Activated CD8-positive, alpha-beta memory T cell treated with anti-CD3 and anti-CD28 coated beads, Interleukin-2, amount 10 ng/mL, durations not matched to agents 7 days and 5 days (primary cell): ENCODE results near the gene NME1. TPM values are rescaled to one million over a fixed set of nuclear protein-coding genes. Genes with fewer than 3 reads are reported as not detected.
A peak's percentile ranks its signal among the peaks of the same experiment; 100 is the strongest.
"Not testable (repeated sequence)": the region's sequence is repeated elsewhere in the genome, so short reads cannot be mapped to it uniquely, and the experiment has no call there.

Experiments used
- ATAC-seq: fragments of 150-1000 bp; cut with Tn5 transposase; one replicate; pipeline ENCODE4 v1.10.0; 2021; ENCODE audit warnings: moderate library complexity
- CTCF ChIA-PET: fragments of 350-600 bp; sonication (Branson Sonifier 250); formaldehyde crosslinking; loops from one replicate; lab custom pipeline; 2021; ENCODE audit warnings: antibody characterized with exemption; lab: Charles Lee
- DNase-seq: peaks from one replicate; pipeline ENCODE4 v3.0.0-alpha.2; 2020
- H3K27ac Mint-ChIP-seq: one replicate; pipeline ENCODE4 v1.8.0; 2021; ENCODE audit warnings: mild to moderate bottlenecking, mixed read lengths
- H3K27me3 Mint-ChIP-seq: one replicate; pipeline ENCODE4 v1.8.0; 2021; ENCODE audit warnings: mixed read lengths
- H3K36me3 Mint-ChIP-seq: one replicate; pipeline ENCODE4 v1.8.0; 2021; ENCODE audit warnings: mild to moderate bottlenecking, mixed read lengths
- H3K4me1 Mint-ChIP-seq: one replicate; pipeline ENCODE4 v1.8.0; 2021; ENCODE audit warnings: mixed read lengths
- H3K4me3 Mint-ChIP-seq: one replicate; pipeline ENCODE4 v1.8.0; 2021; ENCODE audit warnings: mild to moderate bottlenecking, moderate library complexity, mixed read lengths
- H3K9me3 Mint-ChIP-seq: one replicate; pipeline ENCODE4 v1.8.0; 2022; ENCODE audit warnings: low read depth, mixed read lengths
- total RNA-seq, 2 experiments: library from RNA; stranded (reverse); gene quantifications; one replicate each; pipeline ENCODE4 v1.2.3, GENCODE V29; 2021

Gene NME1
- total RNA-seq, 2 experiments from 2014 or later = 143 to 248 TPM

- CTCF ChIA-PET = interaction anchor here (1.0 to 4.9 kb wide), 3 partner anchors 10 to 154 kb away, joined by 3 to 78 read pairs (median 15); partner anchors contain the start of genes NME2 and SPAG9
- Mint-ChIP-seq H3K9me3 (no peaks in the 10 kb centered on the region), H3K36me3 (peaks cover 28% of the 10 kb centered on the region), H3K4me3 (peak overlapping the region; percentile 31), H3K27me3 (no peaks in the 10 kb centered on the region), H3K27ac (peak overlapping the region; percentile 13), H3K4me1 (peaks cover 26% of the 10 kb centered on the region)
- no peak for DNase-seq
- ATAC-seq = no peak
These were observed 2.1 kb downstream of the NME1 start for GRCh38 chr17:51155416-51155815.

- H3K4me3 Mint-ChIP-seq = no peak overlapping the region
- no peak overlapping the region for H3K27ac Mint-ChIP-seq
- no peaks in the 10 kb centered on the region for H3K27me3 Mint-ChIP-seq
- peaks cover 54% of the 10 kb centered on the region for H3K36me3 Mint-ChIP-seq
- peaks cover 24% of the 10 kb centered on the region for H3K4me1 Mint-ChIP-seq
- H3K9me3 Mint-ChIP-seq = no peaks in the 10 kb centered on the region
- DNase-seq = no peak
- no peak for ATAC-seq
- CTCF ChIA-PET = no interaction called here
These were observed 6.2 kb downstream of the NME1 start for GRCh38 chr17:51159604-51160003.

GRCh38 chr17:51161541-51161940 lies 8.2 kb downstream of the NME1 start:
- ATAC-seq = no peak
- no peaks in the 10 kb centered on the region for H3K9me3 Mint-ChIP-seq
- CTCF ChIA-PET = interaction anchor here (1.6 kb wide), 1 partner anchor 8 kb away, joined by 8 read pairs; the partner anchor contains the start of gene NME1
- H3K4me3 Mint-ChIP-seq = no peak overlapping the region
- peaks cover 50% of the 10 kb centered on the region for H3K36me3 Mint-ChIP-seq
- no peaks in the 10 kb centered on the region for H3K27me3 Mint-ChIP-seq
- H3K27ac Mint-ChIP-seq = no peak overlapping the region
- no peak for DNase-seq
- peaks cover 26% of the 10 kb centered on the region for H3K4me1 Mint-ChIP-seq

GRCh38 chr17:51164911-51165679 lies 11.7 kb downstream of the NME1 start:
- H3K4me1 Mint-ChIP-seq = peaks cover 37% of the 10 kb centered on the region
- CTCF ChIA-PET = interaction anchor here (0.5 to 2.7 kb wide), 4 partner anchors 10 to 52 kb away, joined by 3 to 15 read pairs (median 8); partner anchors contain the start of gene NME1
- ATAC-seq = no peak
- no peaks in the 10 kb centered on the region for H3K9me3 Mint-ChIP-seq
- no peaks in the 10 kb centered on the region for H3K27me3 Mint-ChIP-seq
- H3K4me3 Mint-ChIP-seq = peak overlapping the region; percentile 97
- peaks cover 49% of the 10 kb centered on the region for H3K36me3 Mint-ChIP-seq
- DNase-seq = no peak
- peak overlapping the region; percentile 99 for H3K27ac Mint-ChIP-seq

GRCh38 chr17:51165680-51166197 lies 12.4 kb downstream of the NME1 start:
- Mint-ChIP-seq H3K9me3 (no peaks in the 10 kb centered on the region), H3K27me3 (no peaks in the 10 kb centered on the region), H3K27ac (peak overlapping the region; percentile 99), H3K4me3 (peak overlapping the region; percentile 97), H3K4me1 (peaks cover 37% of the 10 kb centered on the region), H3K36me3 (peaks cover 47% of the 10 kb centered on the region)
- peak; percentile 24 for ATAC-seq
- CTCF ChIA-PET = interaction anchor here (0.5 to 2.7 kb wide), 4 partner anchors 10 to 53 kb away, joined by 3 to 15 read pairs (median 8); partner anchors contain the start of gene NME1
- DNase-seq = no peak

- ATAC-seq = peak; percentile 87
- no peaks in the 10 kb centered on the region for H3K27me3 Mint-ChIP-seq
- peak within 1 kb of the TSS; percentile 97 for H3K4me3 Mint-ChIP-seq
- no peaks in the 10 kb centered on the region for H3K9me3 Mint-ChIP-seq
- H3K27ac Mint-ChIP-seq = peak within 1 kb of the TSS; percentile 99
- DNase-seq = peak; percentile 80
- H3K36me3 Mint-ChIP-seq = peaks cover 47% of the 10 kb centered on the region
- H3K4me1 Mint-ChIP-seq = peaks cover 38% of the 10 kb centered on the region
- CTCF ChIA-PET = interaction anchor here (1.0 to 2.7 kb wide), 3 partner anchors 11 to 34 kb away, joined by 3 to 15 read pairs (median 12); partner anchors contain the start of gene NME1
These were observed 13.0 kb downstream of the NME1 start, which contains the start of gene NME2 for GRCh38 chr17:51166198-51166986. TSS of gene NME2 (plus strand) at chr17:51166411. CDS start at chr17:51166831, 420 bp downstream.

- H3K4me3 Mint-ChIP-seq = peak overlapping the region; percentile 97
- CTCF ChIA-PET = interaction anchor here (1.1 to 2.6 kb wide), 3 partner anchors 11 to 315 kb away, joined by 3 to 12 read pairs (median 3); partner anchors contain the start of gene NME1
- H3K36me3 Mint-ChIP-seq = peaks cover 43% of the 10 kb centered on the region
- peak overlapping the region; percentile 90 for H3K27ac Mint-ChIP-seq
- ATAC-seq (peak; percentile 55), DNase-seq (peak; percentile 75)
- no peaks in the 10 kb centered on the region for H3K27me3 Mint-ChIP-seq
- no peaks in the 10 kb centered on the region for H3K9me3 Mint-ChIP-seq
- H3K4me1 Mint-ChIP-seq = peaks cover 41% of the 10 kb centered on the region
These were observed 13.9 kb downstream of the NME1 start for GRCh38 chr17:51166987-51167931.

- Mint-ChIP-seq H3K4me3 (no peak overlapping the region), H3K9me3 (no peaks in the 10 kb centered on the region), H3K36me3 (peaks cover 36% of the 10 kb centered on the region), H3K27ac (peak overlapping the region; percentile 61), H3K4me1 (peaks cover 43% of the 10 kb centered on the region), H3K27me3 (no peaks in the 10 kb centered on the region)
- CTCF ChIA-PET = interaction anchor here (0.5 kb wide), 1 partner anchor 31 kb away, joined by 3 read pairs; no protein-coding TSS in a partner anchor
- DNase-seq (no peak), ATAC-seq (no peak)
These were observed 16.0 kb downstream of the NME1 start for GRCh38 chr17:51169340-51169739.

GRCh38 chr17:51170736-51171135 lies 17.4 kb downstream of the NME1 start:
- ATAC-seq (no peak), DNase-seq (no peak)
- no peak overlapping the region for H3K27ac Mint-ChIP-seq
- no peaks in the 10 kb centered on the region for H3K27me3 Mint-ChIP-seq
- no peaks in the 10 kb centered on the region for H3K9me3 Mint-ChIP-seq
- H3K4me1 Mint-ChIP-seq = peaks cover 32% of the 10 kb centered on the region
- CTCF ChIA-PET = interaction anchor here (0.9 kb wide), 1 partner anchor 11 kb away, joined by 3 read pairs; no protein-coding TSS in a partner anchor
- H3K36me3 Mint-ChIP-seq = peaks cover 39% of the 10 kb centered on the region
- no peak overlapping the region for H3K4me3 Mint-ChIP-seq

GRCh38 chr17:51172030-51172429 lies 18.7 kb downstream of the NME1 start:
- H3K27me3 Mint-ChIP-seq, H3K27ac Mint-ChIP-seq, DNase-seq, H3K4me3 Mint-ChIP-seq, ATAC-seq, H3K9me3 Mint-ChIP-seq, CTCF ChIA-PET: not testable (repeated sequence)
- peaks cover 36% of the 10 kb centered on the region for H3K36me3 Mint-ChIP-seq
- H3K4me1 Mint-ChIP-seq = peaks cover 29% of the 10 kb centered on the region

GRCh38 chr17:51180486-51180885 lies 27.1 kb downstream of the NME1 start:
- CTCF ChIA-PET = interaction anchor here (3.9 kb wide), 1 partner anchor 28 kb away, joined by 9 read pairs; the partner anchor contains the start of gene NME1
- Mint-ChIP-seq H3K4me1 (no peaks in the 10 kb centered on the region), H3K27me3 (no peaks in the 10 kb centered on the region), H3K4me3 (no peak overlapping the region), H3K27ac (no peak overlapping the region), H3K36me3 (peaks cover 18% of the 10 kb centered on the region), H3K9me3 (no peaks in the 10 kb centered on the region)
- no peak for ATAC-seq
- no peak for DNase-seq

- no peak overlapping the region for H3K4me3 Mint-ChIP-seq
- H3K27me3 Mint-ChIP-seq = no peaks in the 10 kb centered on the region
- no peak overlapping the region for H3K27ac Mint-ChIP-seq
- CTCF ChIA-PET = no interaction called here
- ATAC-seq = no peak
- H3K36me3 Mint-ChIP-seq = peaks cover 19% of the 10 kb centered on the region
- DNase-seq = no peak
- no peaks in the 10 kb centered on the region for H3K9me3 Mint-ChIP-seq
- no peaks in the 10 kb centered on the region for H3K4me1 Mint-ChIP-seq
These were observed 30.8 kb downstream of the NME1 start for GRCh38 chr17:51184124-51184523.
